Body of pancreas (tissue), 4 donors: ENCODE results near the gene ADGRF3.

Experiments used
- POLR2A ChIP-seq, 3 donors: fragments of 450-650 bp; IDR thresholded peaks; one replicate each; pipeline ENCODE4 v1.6.1; 2016; ENCODE audit warnings: antibody characterized with exemption in 3 of 3, mild to moderate bottlenecking in 2 of 3
- TF ChIP-seq, protein P1 (sequence below), 7 experiments: fragments of 450-650 bp in 4 of 7; fragments of 200-600 bp in 3 of 7; sonication (generic) in 3 of 7; IDR thresholded peaks; one replicate each; pipeline ENCODE4 v1.5.1; 2016 to 2019; ENCODE audit warnings: antibody characterized with exemption in 7 of 7

DNA sequence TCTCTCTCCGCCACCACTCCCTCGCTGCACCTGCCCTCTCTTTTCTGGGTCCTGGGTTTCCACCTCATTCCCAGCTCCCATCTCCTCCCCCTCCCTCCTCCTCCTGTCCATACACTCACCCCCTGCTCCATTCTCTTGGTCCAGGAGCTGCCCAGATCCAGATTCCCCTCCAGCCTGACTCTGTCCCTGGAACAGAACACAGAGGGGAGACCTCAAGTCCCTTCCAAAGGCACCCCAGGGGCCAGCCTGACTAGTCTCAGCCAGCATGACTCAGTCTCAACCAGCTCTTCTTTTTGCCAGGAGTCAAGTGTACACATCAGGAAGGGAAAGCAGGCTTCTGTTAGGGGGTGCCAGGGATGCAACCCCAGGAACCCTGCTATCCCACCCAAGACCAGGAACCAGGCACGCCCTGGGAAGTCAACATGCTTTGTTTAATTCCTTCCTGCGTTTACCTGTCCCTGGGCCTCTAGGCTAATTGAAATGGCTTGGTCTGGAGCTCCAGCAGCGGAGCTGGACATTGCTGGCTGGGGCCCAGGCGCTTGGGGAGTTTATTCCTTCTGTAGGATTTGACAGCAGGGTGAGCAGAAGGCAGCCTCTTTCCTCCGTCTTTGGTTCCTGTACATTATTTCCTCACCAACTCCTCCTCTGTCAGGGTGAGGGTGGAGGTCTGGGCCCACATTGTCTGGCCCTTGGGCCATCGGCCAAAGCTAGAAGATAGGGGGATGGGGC lies 29.0 kb downstream of the ADGRF3 start:
- TF ChIP-seq, protein P1, sequence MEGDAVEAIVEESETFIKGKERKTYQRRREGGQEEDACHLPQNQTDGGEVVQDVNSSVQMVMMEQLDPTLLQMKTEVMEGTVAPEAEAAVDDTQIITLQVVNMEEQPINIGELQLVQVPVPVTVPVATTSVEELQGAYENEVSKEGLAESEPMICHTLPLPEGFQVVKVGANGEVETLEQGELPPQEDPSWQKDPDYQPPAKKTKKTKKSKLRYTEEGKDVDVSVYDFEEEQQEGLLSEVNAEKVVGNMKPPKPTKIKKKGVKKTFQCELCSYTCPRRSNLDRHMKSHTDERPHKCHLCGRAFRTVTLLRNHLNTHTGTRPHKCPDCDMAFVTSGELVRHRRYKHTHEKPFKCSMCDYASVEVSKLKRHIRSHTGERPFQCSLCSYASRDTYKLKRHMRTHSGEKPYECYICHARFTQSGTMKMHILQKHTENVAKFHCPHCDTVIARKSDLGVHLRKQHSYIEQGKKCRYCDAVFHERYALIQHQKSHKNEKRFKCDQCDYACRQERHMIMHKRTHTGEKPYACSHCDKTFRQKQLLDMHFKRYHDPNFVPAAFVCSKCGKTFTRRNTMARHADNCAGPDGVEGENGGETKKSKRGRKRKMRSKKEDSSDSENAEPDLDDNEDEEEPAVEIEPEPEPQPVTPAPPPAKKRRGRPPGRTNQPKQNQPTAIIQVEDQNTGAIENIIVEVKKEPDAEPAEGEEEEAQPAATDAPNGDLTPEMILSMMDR (IDR thresholded peaks at IDR 0.05) = no peak
- TF ChIP-seq POLR2A (IDR thresholded peaks at IDR 0.05) = no peak
